Activated naive CD8-positive, alpha-beta T cell treated with anti-CD3 and anti-CD28 coated beads, Interleukin-2, amount 10 ng/mL, durations not matched to agents 7 days and 5 days (primary cell): ENCODE measurements around the gene C1QL4. TPM values are rescaled to one million over a fixed set of nuclear protein-coding genes. Genes with fewer than 3 reads are reported as not detected.
A peak's percentile ranks its signal among the peaks of the same experiment; 100 is the strongest.
"Not testable (repeated sequence)": the region's sequence is repeated elsewhere in the genome, so short reads cannot be mapped to it uniquely, and the experiment has no call there.

Experiments
- ATAC-seq: fragments of 150-1000 bp; cut with Tn5 transposase; one replicate; pipeline ENCODE4 v1.10.0; 2021; ENCODE audit warnings: low read depth, moderate library complexity
- POLR2A ChIA-PET: fragments of 350-600 bp; sonication (Branson Sonifier 250); formaldehyde crosslinking; loops from one replicate; lab custom pipeline; 2021; ENCODE audit warnings: antibody characterized with exemption; lab: Charles Lee
- DNase-seq: peaks from one replicate; pipeline ENCODE4 v3.0.0; 2021
- H3K27ac Mint-ChIP-seq: one replicate; pipeline ENCODE4 v1.8.0; 2022; ENCODE audit warnings: mild to moderate bottlenecking, mixed read lengths
- H3K27me3 Mint-ChIP-seq: one replicate; pipeline ENCODE4 v1.8.0; 2022; ENCODE audit warnings: mild to moderate bottlenecking, moderate library complexity, mixed read lengths
- H3K36me3 Mint-ChIP-seq: one replicate; pipeline ENCODE4 v1.8.0; 2021; ENCODE audit warnings: mild to moderate bottlenecking, mixed read lengths
- H3K4me1 Mint-ChIP-seq: one replicate; pipeline ENCODE4 v1.8.0; 2021; ENCODE audit warnings: mixed read lengths
- H3K4me3 Mint-ChIP-seq: one replicate; pipeline ENCODE4 v1.8.0; 2022; ENCODE audit warnings: mild to moderate bottlenecking, moderate library complexity, mixed read lengths
- H3K9me3 Mint-ChIP-seq: one replicate; pipeline ENCODE4 v1.8.0; 2021; ENCODE audit warnings: mixed read lengths
- total RNA-seq, 2 experiments: library from RNA; stranded (reverse); gene quantifications; one replicate each; pipeline ENCODE4 v1.2.3, GENCODE V29; 2021

C1QL4 gene
- total RNA-seq, 2 experiments from 2014 or later, result not detected

- Mint-ChIP-seq H3K4me1 (peaks cover 24% of the 10 kb centered on the region), H3K4me3 (no peak overlapping the region), H3K27me3 (no peaks in the 10 kb centered on the region), H3K27ac (peak overlapping the region; percentile 54), H3K9me3 (no peaks in the 10 kb centered on the region), H3K36me3 (peaks cover 31% of the 10 kb centered on the region)
- POLR2A ChIA-PET, result no interaction called here
- no peak for ATAC-seq
- no peak for DNase-seq
Observed at GRCh38 chr12:49325606-49326005, 11.4 kb downstream of the C1QL4 start.

- peak overlapping the region; percentile 100 for H3K4me3 Mint-ChIP-seq
- H3K9me3 Mint-ChIP-seq, result no peaks in the 10 kb centered on the region
- H3K27me3 Mint-ChIP-seq, result peaks cover 4% of the 10 kb centered on the region
- POLR2A ChIA-PET, result interaction anchor here (0.6 to 2.2 kb wide), 19 partner anchors 8 to 345 kb away, joined by 3 to 23 read pairs (median 5); partner anchors contain the start of genes DNAJC22, SPATS2, TUBA1A and TUBA1B
- H3K36me3 Mint-ChIP-seq, result peaks cover 21% of the 10 kb centered on the region
- peaks cover 24% of the 10 kb centered on the region for H3K4me1 Mint-ChIP-seq
- peak overlapping the region; percentile 98 for H3K27ac Mint-ChIP-seq
- DNase-seq (no peak), ATAC-seq (no peak)
Observed at GRCh38 chr12:49323524-49324097, 13.4 kb downstream of the C1QL4 start.

GRCh38 chr12:49322708-49323523 lies 14.1 kb downstream of the C1QL4 start, which contains the start of gene TROAP:
Gene TROAP (plus strand): TSS chr12:49323255. CDS start chr12:49323609, 354 bp downstream.
- POLR2A ChIA-PET, result interaction anchor here (0.7 to 2.2 kb wide), 22 partner anchors 8 to 703 kb away, joined by 3 to 23 read pairs (median 4); partner anchors contain the start of genes PRKAG1, RACGAP1, SPATS2 and TUBA1A
- peak; percentile 98 for ATAC-seq
- peak within 1 kb of the TSS; percentile 100 for H3K4me3 Mint-ChIP-seq

DNA sequence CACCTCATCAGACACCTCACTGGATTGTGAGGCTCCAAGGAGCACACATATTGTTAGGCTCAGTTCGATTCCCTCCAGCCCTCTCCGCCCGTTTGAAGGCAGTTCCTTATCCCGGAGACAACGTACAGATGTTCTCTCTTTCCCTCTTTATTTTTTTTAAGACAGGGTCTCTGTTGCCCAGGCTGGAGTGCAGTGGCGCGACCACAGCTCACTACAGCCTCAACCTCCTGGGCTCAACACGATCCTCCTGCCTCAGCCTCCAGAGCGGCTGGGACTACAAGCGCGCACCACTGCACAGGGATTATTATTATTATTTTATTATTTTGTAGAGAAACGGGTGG lies 14.7 kb downstream of the C1QL4 start:
- peaks cover 17% of the 10 kb centered on the region for H3K36me3 Mint-ChIP-seq
- no peaks in the 10 kb centered on the region for H3K9me3 Mint-ChIP-seq
- peak overlapping the region; percentile 98 for H3K27ac Mint-ChIP-seq
- H3K4me3 Mint-ChIP-seq, result peak overlapping the region; percentile 100
- H3K4me1 Mint-ChIP-seq, result peaks cover 21% of the 10 kb centered on the region
- H3K27me3 Mint-ChIP-seq, result peaks cover 5% of the 10 kb centered on the region
- ATAC-seq, result no peak
- DNase-seq, result no peak
- POLR2A ChIA-PET, result interaction anchor here (0.9 to 2.2 kb wide), 13 partner anchors 9 to 264 kb away, joined by 3 to 23 read pairs (median 7); partner anchors contain the start of genes SPATS2, TUBA1B and TUBA1C

More at GRCh38 chr12:49322708-49323523, 14.1 kb downstream of the C1QL4 start, which contains the start of gene TROAP:
- peak; percentile 95 for DNase-seq
- Mint-ChIP-seq H3K27ac (peak within 1 kb of the TSS; percentile 98), H3K9me3 (no peaks in the 10 kb centered on the region), H3K27me3 (peaks cover 5% of the 10 kb centered on the region), H3K4me1 (peaks cover 24% of the 10 kb centered on the region), H3K36me3 (peaks cover 20% of the 10 kb centered on the region)

- H3K27ac Mint-ChIP-seq, H3K36me3 Mint-ChIP-seq, DNase-seq, ATAC-seq, H3K9me3 Mint-ChIP-seq, POLR2A ChIA-PET: not testable (repeated sequence)
- peaks cover 19% of the 10 kb centered on the region for H3K4me1 Mint-ChIP-seq
- H3K4me3 Mint-ChIP-seq, result peak overlapping the region; percentile 1
- H3K27me3 Mint-ChIP-seq, result peaks cover 10% of the 10 kb centered on the region
Observed at GRCh38 chr12:49320411-49321103, 16.4 kb downstream of the C1QL4 start.

DNA sequence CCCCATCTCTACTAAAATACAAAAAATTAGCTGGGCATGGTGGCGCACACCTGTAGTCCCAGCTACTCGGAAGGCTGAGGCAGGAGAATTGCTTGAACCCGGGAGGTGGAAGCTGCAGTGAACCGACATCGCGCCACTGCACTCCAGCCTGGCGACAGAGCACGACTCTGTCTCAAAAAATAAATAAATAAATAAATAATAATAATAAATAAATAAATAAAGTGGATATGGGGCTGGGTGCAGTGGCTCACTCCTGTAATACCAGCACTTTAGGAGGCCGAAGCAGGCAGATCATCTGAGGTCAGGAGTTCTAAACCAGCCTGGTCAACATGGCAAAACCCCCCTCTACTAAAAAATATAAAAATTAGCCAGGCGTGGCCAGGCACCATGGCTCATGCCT lies 19.9 kb downstream of the C1QL4 start:
- H3K36me3 Mint-ChIP-seq, H3K9me3 Mint-ChIP-seq, ATAC-seq, DNase-seq, H3K27ac Mint-ChIP-seq, POLR2A ChIA-PET, H3K4me1 Mint-ChIP-seq, H3K4me3 Mint-ChIP-seq: not testable (repeated sequence)
- H3K27me3 Mint-ChIP-seq, result peaks cover 15% of the 10 kb centered on the region

GRCh38 chr12:49314811-49315210 lies 22.2 kb downstream of the C1QL4 start:
- Mint-ChIP-seq H3K27me3 (peaks cover 30% of the 10 kb centered on the region), H3K4me1 (no peaks in the 10 kb centered on the region), H3K36me3 (no peaks in the 10 kb centered on the region), H3K27ac (no peak overlapping the region), H3K9me3 (no peaks in the 10 kb centered on the region), H3K4me3 (no peak overlapping the region)
- POLR2A ChIA-PET, result no interaction called here
- DNase-seq, result no peak
- no peak for ATAC-seq

- POLR2A ChIA-PET, H3K4me3 Mint-ChIP-seq, ATAC-seq, DNase-seq, H3K9me3 Mint-ChIP-seq, H3K27ac Mint-ChIP-seq, H3K4me1 Mint-ChIP-seq, H3K36me3 Mint-ChIP-seq: not testable (repeated sequence)
- H3K27me3 Mint-ChIP-seq, result peaks cover 42% of the 10 kb centered on the region
Observed at GRCh38 chr12:49310451-49311000, 26.5 kb downstream of the C1QL4 start.

GRCh38 chr12:49309386-49309785 lies 27.6 kb downstream of the C1QL4 start:
- H3K36me3 Mint-ChIP-seq, result no peaks in the 10 kb centered on the region
- POLR2A ChIA-PET, result no interaction called here
- no peak overlapping the region for H3K4me3 Mint-ChIP-seq
- H3K27ac Mint-ChIP-seq, result no peak overlapping the region
- DNase-seq (no peak), ATAC-seq (no peak)
- H3K4me1 Mint-ChIP-seq, result no peaks in the 10 kb centered on the region
- H3K9me3 Mint-ChIP-seq, result no peaks in the 10 kb centered on the region
- peaks cover 41% of the 10 kb centered on the region for H3K27me3 Mint-ChIP-seq

DNA sequence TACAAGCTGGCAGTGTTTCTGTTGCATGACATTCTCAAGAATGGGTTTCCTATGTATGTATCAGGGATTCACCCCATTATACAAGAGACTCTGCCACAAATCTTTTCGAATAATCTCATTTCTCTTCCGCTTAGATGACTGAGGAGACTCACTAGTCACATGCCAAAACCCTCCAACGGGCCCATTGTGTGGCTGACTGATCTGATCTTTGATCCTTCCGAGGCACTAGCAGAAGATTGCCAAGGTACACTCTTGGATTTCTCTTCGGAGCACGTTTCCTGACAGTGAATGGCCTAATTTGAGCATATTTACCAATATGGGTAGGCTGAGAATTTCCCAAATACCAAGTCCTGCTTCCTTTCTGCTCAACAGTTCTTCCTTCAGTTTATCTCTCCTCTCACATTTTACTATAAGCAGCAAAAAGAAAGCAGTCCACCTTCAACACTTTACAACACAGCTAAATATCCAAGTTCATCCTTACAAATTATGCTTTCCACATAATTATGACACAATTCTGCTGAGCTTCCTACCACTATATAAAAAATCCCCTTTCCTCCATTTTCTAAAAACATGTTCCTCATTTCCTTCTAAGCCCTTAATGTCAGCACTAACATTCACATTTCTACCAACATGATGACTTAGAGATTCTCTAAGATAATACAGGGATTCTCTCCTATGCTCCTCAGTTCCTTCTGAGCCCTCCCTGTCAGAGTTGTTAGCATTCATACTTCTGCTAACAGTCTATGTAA lies 31.1 kb downstream of the C1QL4 start:
- DNase-seq (no peak), ATAC-seq (no peak)
- H3K27me3 Mint-ChIP-seq, result peaks cover 38% of the 10 kb centered on the region
- peaks cover 5% of the 10 kb centered on the region for H3K4me1 Mint-ChIP-seq
- no peak overlapping the region for H3K27ac Mint-ChIP-seq
- no peak overlapping the region for H3K4me3 Mint-ChIP-seq
- no peaks in the 10 kb centered on the region for H3K36me3 Mint-ChIP-seq
- POLR2A ChIA-PET, result interaction anchor here (1.6 kb wide), 1 partner anchor 17 kb away, joined by 3 read pairs; the partner anchor contains the start of gene TROAP
- H3K9me3 Mint-ChIP-seq, result no peaks in the 10 kb centered on the region

- POLR2A ChIA-PET, result interaction anchor here (1.6 kb wide), 1 partner anchor 19 kb away, joined by 3 read pairs; the partner anchor contains the start of gene TROAP
- Mint-ChIP-seq H3K27me3 (peaks cover 24% of the 10 kb centered on the region), H3K9me3 (no peaks in the 10 kb centered on the region)
Observed at GRCh38 chr12:49304161-49304560, 32.8 kb downstream of the C1QL4 start.

GRCh38 chr12:49301760-49302159 lies 35.2 kb downstream of the C1QL4 start:
- peaks cover 33% of the 10 kb centered on the region for H3K27me3 Mint-ChIP-seq
- POLR2A ChIA-PET, result no interaction called here
- H3K4me3 Mint-ChIP-seq, result no peak overlapping the region
- no peaks in the 10 kb centered on the region for H3K9me3 Mint-ChIP-seq
- ATAC-seq (no peak), DNase-seq (no peak)
- peak overlapping the region; percentile 49 for H3K27ac Mint-ChIP-seq
- peaks cover 11% of the 10 kb centered on the region for H3K4me1 Mint-ChIP-seq
- no peaks in the 10 kb centered on the region for H3K36me3 Mint-ChIP-seq

More at GRCh38 chr12:49304161-49304560, 32.8 kb downstream of the C1QL4 start:
- DNase-seq (no peak), ATAC-seq (no peak)
- Mint-ChIP-seq H3K36me3 (no peaks in the 10 kb centered on the region), H3K4me3 (no peak overlapping the region), H3K4me1 (peaks cover 5% of the 10 kb centered on the region), H3K27ac (no peak overlapping the region)
